Gastroesophageal sphincter (tissue), 3 donors: Measurements from ENCODE around the gene MAP3K21.

Source experiments
- CTCF ChIP-seq, 4 experiments: fragments of 200-600 bp in 2 of 4; fragments of 450-650 bp in 2 of 4; sonication (generic) in 1 of 4; IDR thresholded peaks; one replicate each; pipeline ENCODE4 v1.5.1; 2017 to 2019; ENCODE audit warnings: antibody characterized with exemption in 4 of 4, mild to moderate bottlenecking in 2 of 4, moderate library complexity in 2 of 4
- EP300 ChIP-seq: sonication (generic); formaldehyde crosslinking; IDR thresholded peaks from one replicate; pipeline ENCODE4 v1.6.1; 2017; ENCODE audit warnings: antibody characterized with exemption, mild to moderate bottlenecking
- POLR2A ChIP-seq, 2 donors: fragments of 450-650 bp; IDR thresholded peaks; one replicate each; pipeline ENCODE4 v1.6.1; 2017; ENCODE audit warnings: antibody characterized with exemption in 2 of 2, mild to moderate bottlenecking in 2 of 2, moderate library complexity in 1 of 2
- POLR2AphosphoS5 ChIP-seq: sonication (generic); formaldehyde crosslinking; IDR thresholded peaks from one replicate; pipeline ENCODE4 v1.6.1; 2017; ENCODE audit warnings: antibody characterized with exemption

- TF ChIP-seq CTCF (IDR thresholded peaks at IDR 0.05) (no peak), POLR2A (IDR thresholded peaks at IDR 0.05) (no peak), POLR2AphosphoS5 (no peak), EP300 (no peak)
Measured at GRCh38 chr1:233294913-233295236, 32.6 kb upstream of the MAP3K21 start.
